ENCODE measurements around the gene ASB18.

GRCh38 chr2:236216711-236217110 lies 47.5 kb downstream of the ASB18 start:
- TF ChIP-seq CTCF (IDR thresholded peaks at IDR 0.05; ENCODE audit: low read depth, low read length, poor library complexity, severe bottlenecking) (no peak), EZH2phosphoT487 (IDR thresholded peaks at IDR 0.05; ENCODE audit: borderline replicate concordance, low read length) (no peak)
